ENCODE measurements around the gene ZNF555. TPM values are rescaled to one million over a fixed set of nuclear protein-coding genes. Genes with fewer than 3 reads are reported as not detected.

ZNF555 gene
- total RNA-seq: 2.9 and 7.9 TPM in 2 replicates

GRCh38 chr19:2840794-2841791 lies at the start of gene ZNF555:
Gene ZNF555 (plus strand): TSS chr19:2841475. CDS start chr19:2841573, 98 bp downstream.

GRCh38 chr19:2819540-2820111 lies 21.6 kb upstream of the ZNF555 start, which contains the start of gene ZNF554:
Gene ZNF554 (plus strand): TSS chr19:2819868. CDS start chr19:2820072, 204 bp downstream.

GRCh38 chr19:2867025-2867991 lies 26.0 kb downstream of the ZNF555 start, which contains the start of gene ZNF556:
Gene ZNF556 (plus strand): TSS chr19:2867335. CDS start chr19:2867422, 87 bp downstream.

GRCh38 chr19:2900296-2901252 lies 59.3 kb downstream of the ZNF555 start, which contains the start of gene ZNF57:
Gene ZNF57 (plus strand): TSS chr19:2900928. CDS start chr19:2901046, 118 bp downstream.

Other genes starting within 250 kb of the ZNF555 start
- 0.49 and 2.1 TPM in 2 replicates for gene GNG7, start 138.8 kb upstream of the ZNF555 start, total RNA-seq
- gene DIRAS1, start 120.1 kb upstream of the ZNF555 start, total RNA-seq: under 0.01 and 0.19 TPM in 2 replicates
- 15.7 and 21.1 TPM in 2 replicates for gene SLC39A3, start 101.5 kb upstream of the ZNF555 start, total RNA-seq
- gene SGTA, start 58.2 kb upstream of the ZNF555 start, total RNA-seq: 26.6 and 38.5 TPM in 2 replicates
- 79.0 and 115 TPM in 2 replicates for gene THOP1, start 56.0 kb upstream of the ZNF555 start, total RNA-seq
- gene ZNF554, start 21.6 kb upstream of the ZNF555 start, total RNA-seq: 2.3 and 3.3 TPM in 2 replicates
- gene ZNF556, start 25.9 kb downstream of the ZNF555 start, total RNA-seq: not detected in 2 replicates
- gene ZNF57, start 59.5 kb downstream of the ZNF555 start, total RNA-seq: 4.6 and 4.7 TPM in 2 replicates
- 5.7 and 5.9 TPM in 2 replicates for gene ZNF77, start 103.5 kb downstream of the ZNF555 start, total RNA-seq
- gene TLE6, start 136.1 kb downstream of the ZNF555 start, total RNA-seq: 0.97 and 3.0 TPM in 2 replicates
- gene TLE2, start 187.8 kb downstream of the ZNF555 start, total RNA-seq: 13.4 and 32.9 TPM in 2 replicates
- gene TLE5, start 221.0 kb downstream of the ZNF555 start, total RNA-seq: 83.4 and 158 TPM in 2 replicates

Measured in bladder microvascular endothelial cell (primary cell).